ENCODE data around the gene TMPRSS6.
A peak's percentile ranks its signal among the peaks of the same experiment; 100 is the strongest.

Gene TMPRSS6

DNA sequence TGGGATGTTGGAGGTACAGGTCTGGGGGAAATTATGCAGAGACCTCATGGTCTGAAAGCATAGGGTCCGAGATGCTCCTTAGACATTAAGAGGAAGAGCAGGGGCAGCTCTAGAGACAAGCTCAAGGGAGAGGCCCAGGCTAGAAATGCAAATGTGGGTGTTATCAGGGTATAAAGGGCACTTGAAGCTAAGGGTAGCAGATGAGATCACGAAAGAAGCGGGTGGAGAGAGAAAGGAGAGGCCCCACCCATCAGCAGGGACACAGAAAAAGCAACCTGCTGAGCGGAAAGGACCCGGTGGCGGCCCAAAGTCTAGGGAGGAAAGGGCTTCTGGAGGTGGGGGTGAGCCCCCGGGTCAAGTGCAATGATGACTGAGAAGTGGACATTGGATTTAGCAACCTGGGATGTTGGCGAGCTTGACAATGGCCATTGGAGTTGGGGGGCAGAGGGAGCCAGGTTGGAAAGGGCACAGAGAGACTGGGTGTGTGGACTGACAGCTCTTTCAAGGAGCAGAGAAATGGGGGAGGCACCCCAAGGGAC, 8.9 kb downstream of the TMPRSS6 start:
- DNase-seq (ENCODE audit: low read depth) = peak; percentile 30
- TF ChIP-seq CTCF (IDR thresholded peaks at IDR 0.05; ENCODE audit: insufficient read depth, low read depth, low read length, missing control alignments) = no peak
- H3K4me3 ChIP-seq (ENCODE audit: low read depth, low read length) = no peak overlapping the region

GRCh38 chr22:37098976-37099591, 10.4 kb downstream of the TMPRSS6 start:
- TF ChIP-seq CTCF (IDR thresholded peaks at IDR 0.05; ENCODE audit: insufficient read depth, low read depth, low read length, missing control alignments) = peak; percentile 36
- no peak overlapping the region for H3K4me3 ChIP-seq (ENCODE audit: low read depth, low read length)
- DNase-seq (ENCODE audit: low read depth) = no peak

- no peak for DNase-seq (ENCODE audit: low read depth)
- H3K4me3 ChIP-seq (ENCODE audit: low read depth, low read length) = no peak overlapping the region
- TF ChIP-seq CTCF (IDR thresholded peaks at IDR 0.05; ENCODE audit: insufficient read depth, low read depth, low read length, missing control alignments) = no peak
These were observed 12.2 kb downstream of the TMPRSS6 start for GRCh38 chr22:37097346-37097745.

DNA sequence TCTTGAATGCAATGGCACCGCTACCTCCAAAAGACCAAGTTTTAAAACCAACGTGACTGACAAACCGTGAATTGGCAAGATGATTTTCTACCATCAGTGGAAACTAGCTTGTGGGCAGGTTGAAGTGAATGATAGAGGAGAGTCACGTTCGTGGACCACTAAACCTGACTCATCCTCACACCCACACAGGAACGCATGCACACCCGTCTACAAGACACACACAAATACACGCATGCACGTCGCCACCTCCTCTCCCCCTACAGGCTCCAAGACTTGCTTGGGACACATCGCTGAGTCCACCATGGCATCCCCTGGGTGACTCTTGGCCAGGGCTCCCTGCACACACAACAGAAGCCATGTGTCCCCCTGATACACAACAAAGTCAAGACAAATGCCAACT, 14.4 kb downstream of the TMPRSS6 start:
- H3K4me3 ChIP-seq (ENCODE audit: low read depth, low read length) = no peak overlapping the region
- no peak for TF ChIP-seq CTCF (IDR thresholded peaks at IDR 0.05; ENCODE audit: insufficient read depth, low read depth, low read length, missing control alignments)
- DNase-seq (ENCODE audit: low read depth) = no peak

- DNase-seq (ENCODE audit: low read depth) = no peak
- H3K4me3 ChIP-seq (ENCODE audit: low read depth, low read length) = no peak overlapping the region
- no peak for TF ChIP-seq CTCF (IDR thresholded peaks at IDR 0.05; ENCODE audit: insufficient read depth, low read depth, low read length, missing control alignments)
These were observed 15.3 kb downstream of the TMPRSS6 start for GRCh38 chr22:37094239-37094638.

DNA sequence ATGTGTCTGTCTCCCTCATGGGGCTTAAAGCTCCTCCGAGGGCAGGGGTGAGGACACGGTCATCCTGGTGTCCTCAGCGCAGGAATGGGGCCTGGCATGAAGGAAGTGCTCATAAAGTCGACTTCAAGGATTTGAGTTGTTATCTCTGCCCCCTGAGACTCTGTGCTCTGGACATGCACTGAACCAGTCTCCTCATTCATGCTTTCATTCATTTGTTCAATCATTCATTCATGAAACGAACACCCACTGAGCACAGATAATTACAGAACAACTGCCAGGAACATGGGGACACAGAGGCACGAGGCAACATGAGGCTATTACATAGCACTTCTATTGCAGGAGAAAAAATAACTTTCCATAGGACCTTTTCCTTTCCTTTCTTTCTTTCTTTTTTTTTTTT, 16.5 kb downstream of the TMPRSS6 start:
- H3K4me3 ChIP-seq (ENCODE audit: low read depth, low read length) = no peak overlapping the region
- DNase-seq (ENCODE audit: low read depth) = no peak
- no peak for TF ChIP-seq CTCF (IDR thresholded peaks at IDR 0.05; ENCODE audit: insufficient read depth, low read depth, low read length, missing control alignments)

DNA sequence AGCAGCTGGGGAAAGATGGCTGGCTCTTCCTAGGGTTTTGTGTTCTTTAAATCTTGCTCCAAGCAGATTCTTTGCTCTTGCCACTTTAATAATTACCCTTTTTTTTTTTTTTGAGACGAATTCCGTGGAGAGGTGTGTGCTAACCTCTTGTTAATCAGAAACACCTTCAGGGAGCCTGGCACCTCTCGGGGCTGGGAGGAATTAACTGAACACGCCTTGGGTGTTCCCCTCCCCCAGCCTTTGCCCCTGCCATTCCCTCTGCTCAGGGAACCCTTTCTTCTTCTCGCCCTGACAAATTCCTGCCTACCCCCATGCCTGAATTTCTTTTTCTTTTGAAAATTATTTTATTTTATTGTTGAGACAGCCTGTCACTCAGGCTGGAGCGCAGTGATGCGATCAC, 17.5 kb downstream of the TMPRSS6 start:
- TF ChIP-seq CTCF (IDR thresholded peaks at IDR 0.05; ENCODE audit: insufficient read depth, low read depth, low read length, missing control alignments) = no peak
- DNase-seq (ENCODE audit: low read depth) = no peak
- H3K4me3 ChIP-seq (ENCODE audit: low read depth, low read length) = no peak overlapping the region
